Measurements from ENCODE around the gene EPHB2.

- TF ChIP-seq CTCF (IDR thresholded peaks at IDR 0.05), result no peak
- no peak for TF ChIP-seq HMGXB4 (CRISPR knock-in tag; IDR thresholded peaks at IDR 0.05)
- TF ChIP-seq CREB1 (CRISPR knock-in tag; IDR thresholded peaks at IDR 0.05), result no peak
- no peak for TF ChIP-seq TCF7 (CRISPR knock-in tag; IDR thresholded peaks at IDR 0.05; ENCODE audit: low read depth)
- TF ChIP-seq USF1 (CRISPR knock-in tag; IDR thresholded peaks at IDR 0.05), result no peak
- no peak for TF ChIP-seq JUN (CRISPR knock-in tag; IDR thresholded peaks at IDR 0.05)
- no peak for TF ChIP-seq NR1H2 (CRISPR knock-in tag; IDR thresholded peaks at IDR 0.05)
- no peak for TF ChIP-seq E2F4 (CRISPR knock-in tag; IDR thresholded peaks at IDR 0.05; ENCODE audit: borderline replicate concordance, low read depth)
- no peak for TF ChIP-seq ARID4B (CRISPR knock-in tag; IDR thresholded peaks at IDR 0.05; ENCODE audit: borderline replicate concordance)
- no peak for TF ChIP-seq RORB (CRISPR knock-in tag; IDR thresholded peaks at IDR 0.05)
- TF ChIP-seq SMAD3 (CRISPR knock-in tag; IDR thresholded peaks at IDR 0.05; ENCODE audit: borderline replicate concordance), result no peak
- TF ChIP-seq USF2 (CRISPR knock-in tag; IDR thresholded peaks at IDR 0.05), result no peak
Measured at GRCh38 chr1:22738069-22738435, 27.4 kb downstream of the EPHB2 start.
